ENCODE data around the gene CDH23. TPM values are rescaled to one million over a fixed set of nuclear protein-coding genes. Genes with fewer than 3 reads are reported as not detected.

Gene CDH23
- total RNA-seq, 1 experiment from 2014 or later: not detected

DNA sequence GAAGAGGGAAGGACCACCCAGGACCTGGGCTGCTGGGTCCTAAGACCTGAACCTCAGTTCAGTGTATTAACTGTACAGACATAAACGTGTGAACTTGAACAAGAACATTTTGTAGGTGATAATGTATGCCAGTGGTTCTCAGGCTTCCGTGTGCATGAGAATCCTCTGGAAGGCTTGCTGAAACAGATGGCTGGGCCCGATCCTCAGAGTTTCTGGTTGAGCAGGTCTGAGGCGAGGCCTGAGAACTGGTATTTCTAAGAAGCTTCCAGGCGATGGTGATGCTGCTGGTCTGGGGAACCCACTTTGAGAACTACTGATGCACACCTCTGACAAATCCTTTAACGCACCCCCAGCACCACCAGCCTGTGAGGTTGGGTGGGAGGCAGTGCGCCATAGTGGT is 70.4 kb downstream of the CDH23 start:
- DNase-seq (ENCODE audit: low read depth): no peak

DNA sequence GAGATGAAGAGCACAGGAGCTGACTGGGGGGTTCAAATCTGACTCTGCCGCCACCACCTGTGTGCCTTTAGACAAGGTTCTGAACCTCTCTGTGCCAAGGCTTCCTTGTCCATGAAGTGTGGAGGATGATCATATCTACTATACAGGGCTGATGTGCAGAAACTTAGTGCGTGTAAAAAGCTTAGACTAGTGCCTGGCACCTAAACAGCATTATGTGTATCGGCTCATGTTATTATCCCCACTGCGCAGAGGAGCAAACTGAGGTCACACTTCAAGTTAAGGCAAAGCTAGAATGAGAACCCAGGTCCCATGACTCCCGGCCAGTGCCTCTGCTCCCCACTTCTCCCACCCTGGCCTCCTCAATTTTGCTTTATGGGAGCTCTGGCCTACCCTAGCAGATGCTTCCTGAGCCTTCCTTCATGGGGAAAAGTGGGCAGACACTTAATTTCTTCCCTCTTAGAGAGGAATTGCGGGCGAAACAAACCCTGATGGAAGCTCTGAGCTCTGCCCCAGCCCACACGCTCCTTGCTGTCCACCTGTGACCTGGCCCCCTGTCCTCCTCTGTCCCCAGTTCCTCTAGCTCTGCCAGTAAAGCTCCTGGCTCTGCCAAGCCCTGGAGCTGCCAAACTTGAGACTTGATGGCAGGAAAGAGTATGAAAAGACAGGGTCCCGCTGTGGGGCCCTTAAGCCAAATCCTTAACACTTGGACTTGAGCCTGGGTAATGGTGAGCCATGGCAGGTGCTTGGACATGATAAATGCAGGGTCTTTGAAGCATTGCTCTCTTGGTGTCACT is 71.0 kb downstream of the CDH23 start:
- DNase-seq (ENCODE audit: low read depth): no peak

DNA sequence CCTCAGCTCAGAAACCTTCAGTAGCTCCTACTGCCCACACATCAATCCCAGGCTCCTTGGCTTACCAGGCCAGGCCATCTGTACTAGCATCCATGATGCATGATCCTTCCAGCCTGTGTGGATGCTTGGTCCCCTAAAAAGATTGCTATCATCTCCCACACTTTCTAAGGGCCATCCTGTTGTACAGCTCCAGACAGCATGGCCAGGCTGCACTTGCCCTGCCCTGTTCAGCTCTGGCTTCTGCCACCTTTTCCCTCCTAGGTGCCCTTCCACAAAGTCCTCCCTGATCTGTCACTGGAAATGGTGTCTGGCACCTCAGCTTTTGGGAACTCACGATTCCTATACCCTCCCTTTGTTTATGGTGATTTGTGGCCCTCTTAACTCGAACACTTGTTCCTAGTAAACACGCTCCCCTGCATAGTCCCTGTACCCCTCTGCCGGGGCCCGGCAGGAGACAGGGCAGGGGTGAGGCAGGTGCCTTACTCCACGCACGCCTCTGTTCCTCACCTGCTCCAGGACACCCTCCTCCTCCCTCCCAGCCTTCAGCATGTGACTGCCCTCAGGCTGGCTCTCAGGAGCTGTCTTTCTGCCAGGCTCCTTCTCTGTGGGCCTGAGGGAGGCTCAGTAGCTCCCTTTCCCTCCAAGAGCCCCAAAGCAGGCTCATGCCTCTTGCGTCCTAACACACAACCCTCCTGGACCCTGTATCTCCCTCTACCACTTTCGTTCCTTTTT is 71.8 kb downstream of the CDH23 start:
- no peak for DNase-seq (ENCODE audit: low read depth)

GRCh38 chr10:71471006-71471405 is 74.3 kb downstream of the CDH23 start:
- no peak for DNase-seq (ENCODE audit: low read depth)

DNA sequence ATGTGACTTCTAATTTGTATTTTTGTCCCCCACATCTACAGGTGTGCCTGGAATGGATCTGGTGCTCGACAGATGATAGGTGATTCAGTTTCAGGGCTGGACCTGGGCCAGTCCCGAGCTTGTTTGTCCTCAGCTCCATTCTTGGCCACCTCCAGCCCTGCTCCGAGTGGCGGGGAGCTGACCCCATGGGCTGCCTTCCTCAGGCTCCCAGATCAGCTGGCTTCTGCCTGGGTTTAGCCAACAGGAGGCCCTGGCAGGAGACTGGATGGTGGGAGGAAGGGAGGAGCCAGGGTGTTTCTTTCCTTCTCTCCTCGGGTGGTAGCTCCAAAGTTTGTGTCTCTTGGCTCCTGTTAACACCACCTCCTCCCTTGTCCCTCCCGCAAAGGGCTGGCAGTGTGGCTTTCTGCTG is 75.2 kb downstream of the CDH23 start:
- no peak for DNase-seq (ENCODE audit: low read depth)

GRCh38 chr10:71472466-71472865 is 75.7 kb downstream of the CDH23 start:
- no peak for DNase-seq (ENCODE audit: low read depth)

GRCh38 chr10:71472912-71473311 is 76.2 kb downstream of the CDH23 start:
- DNase-seq (ENCODE audit: low read depth): no peak

DNA sequence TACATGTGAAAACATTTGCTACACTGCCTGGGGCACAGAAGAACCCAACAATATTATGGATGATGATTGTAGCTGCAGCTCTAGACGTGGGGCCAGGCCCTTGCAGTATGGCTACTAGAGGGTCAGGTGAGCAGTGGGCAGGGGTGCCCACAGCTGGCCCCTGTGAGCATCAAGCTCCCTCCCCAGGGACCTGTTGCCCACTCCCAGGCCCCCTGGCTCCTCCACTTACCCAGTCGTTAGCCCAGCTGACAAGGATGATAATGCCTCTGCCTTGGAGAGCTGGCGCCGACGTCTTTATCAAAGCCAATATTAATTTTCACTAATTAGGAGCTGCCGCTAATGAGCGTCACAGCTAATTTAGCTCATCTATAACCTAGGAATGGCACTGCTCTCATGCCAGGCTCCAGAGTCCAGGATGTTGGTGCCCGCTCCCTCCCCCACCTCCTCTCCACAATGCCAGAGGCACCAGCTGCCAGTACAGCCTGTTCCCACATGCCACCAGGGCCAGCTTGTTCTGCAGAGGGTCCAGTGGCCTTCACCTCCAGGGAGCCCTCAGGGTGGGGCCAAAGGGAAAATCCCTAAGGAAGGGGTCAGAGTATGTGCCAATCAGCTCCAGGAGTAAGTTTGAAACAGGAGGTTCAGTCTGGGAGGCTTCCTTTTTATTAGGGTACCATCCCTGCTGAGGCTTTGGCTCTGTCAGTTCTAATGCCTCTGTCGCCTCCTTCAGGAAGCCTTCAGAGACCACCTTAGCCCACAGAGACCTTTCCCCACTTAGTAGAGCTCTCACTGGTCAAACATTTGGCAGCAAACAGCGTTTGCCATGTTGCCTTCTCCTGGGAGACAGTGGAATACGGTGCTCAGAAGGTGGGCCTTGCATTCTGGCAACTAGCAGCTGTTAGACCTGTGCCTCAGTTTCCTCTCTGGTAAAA is 77.2 kb downstream of the CDH23 start:
- no peak for DNase-seq (ENCODE audit: low read depth)

GRCh38 chr10:71474702-71475242 is 78.1 kb downstream of the CDH23 start:
- DNase-seq (ENCODE audit: low read depth): no peak

DNA sequence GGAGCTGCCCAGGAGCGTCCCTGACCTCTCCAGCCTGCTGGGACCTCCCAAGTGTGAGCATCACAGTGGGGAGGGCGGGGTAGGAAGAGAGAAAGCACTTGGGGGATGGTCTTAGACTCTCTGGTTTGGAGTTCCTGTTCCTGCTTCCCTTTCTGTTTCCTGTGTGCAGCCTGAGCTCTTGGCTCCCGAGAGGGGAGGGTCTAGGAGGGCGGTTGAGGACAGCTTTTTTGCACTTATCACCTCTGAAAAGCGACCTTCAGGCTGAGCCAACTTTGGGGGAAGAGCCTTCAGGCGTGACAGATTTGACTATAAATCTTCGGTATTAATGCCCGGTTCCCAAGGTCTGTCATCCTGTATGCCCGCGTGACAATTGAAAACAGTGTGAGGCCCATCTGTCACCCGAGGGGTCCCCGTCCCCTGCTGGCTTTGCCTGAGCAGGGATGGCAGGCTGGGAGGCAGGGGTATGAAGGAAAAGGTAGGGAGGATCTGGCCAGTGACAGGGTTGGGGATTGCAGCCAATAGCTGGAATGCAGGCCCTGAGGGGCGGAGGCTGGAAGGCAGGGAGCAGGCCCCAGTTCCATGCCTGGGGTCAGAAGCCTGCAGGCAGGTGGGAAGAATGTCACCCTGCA is 78.6 kb downstream of the CDH23 start:
- no peak for DNase-seq (ENCODE audit: low read depth)

DNA sequence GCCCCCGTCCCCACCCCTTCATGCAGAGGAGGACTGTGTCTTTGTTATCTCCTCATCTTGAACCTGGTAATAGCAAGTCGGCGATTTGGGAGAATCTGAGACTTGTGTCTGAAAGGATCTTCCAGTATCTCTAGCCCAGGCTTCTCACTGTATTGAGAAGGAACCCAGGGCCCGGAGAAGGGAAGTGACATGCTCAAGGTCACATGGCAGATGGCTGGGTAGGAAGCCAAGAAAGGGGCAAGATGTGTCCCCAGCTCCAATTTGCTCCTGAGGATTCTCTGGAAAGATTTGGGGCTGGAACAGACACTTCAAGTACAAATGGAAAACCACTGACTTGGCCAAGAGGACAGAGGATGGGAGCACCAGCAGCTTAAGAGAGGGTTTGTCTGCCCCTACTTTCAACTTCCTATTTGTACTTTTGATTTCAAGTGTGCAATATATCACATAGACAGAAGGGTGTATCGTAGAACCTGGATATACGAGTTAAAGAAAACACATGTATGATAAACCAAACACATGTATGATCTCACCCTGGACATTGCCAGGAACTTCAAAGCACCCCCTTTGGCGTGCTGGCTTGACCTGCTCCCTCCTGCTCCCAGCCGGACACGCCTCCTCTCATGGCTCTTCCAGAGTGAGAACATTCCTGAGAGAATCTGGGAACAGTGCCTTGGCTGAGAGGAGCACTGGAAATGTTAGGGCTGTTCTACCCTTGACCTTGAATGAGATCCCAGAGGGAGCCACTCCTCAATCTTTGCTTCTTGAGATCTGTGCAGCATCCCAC is 79.7 kb downstream of the CDH23 start:
- DNase-seq (ENCODE audit: low read depth): no peak

- DNase-seq (ENCODE audit: low read depth): no peak
Measured at GRCh38 chr10:71478173-71478572, 81.5 kb downstream of the CDH23 start.

GRCh38 chr10:71478813-71479365 is 82.2 kb downstream of the CDH23 start:
- DNase-seq (ENCODE audit: low read depth): no peak

DNA sequence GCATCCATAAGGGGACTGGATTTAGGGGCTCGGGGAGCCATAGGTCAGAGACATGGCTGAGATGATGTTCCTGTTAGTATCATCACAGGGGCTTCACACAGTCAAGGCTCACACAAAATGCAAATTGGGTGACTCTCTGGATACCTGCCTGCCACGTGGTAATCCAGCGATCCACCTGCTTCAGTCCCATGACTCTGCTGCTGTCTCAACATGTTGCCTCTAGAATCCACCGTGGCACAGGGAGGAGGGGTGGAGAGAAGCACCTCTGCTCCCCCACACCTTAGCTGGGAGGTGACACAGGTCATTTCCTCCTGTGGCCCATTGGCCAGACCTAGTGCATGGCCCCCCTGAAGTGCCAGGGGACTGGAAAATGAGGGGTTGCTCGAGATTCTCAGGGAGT is 83.1 kb downstream of the CDH23 start:
- DNase-seq (ENCODE audit: low read depth): no peak

GRCh38 chr10:71480662-71481061 is 83.9 kb downstream of the CDH23 start:
- DNase-seq (ENCODE audit: low read depth): no peak

- no peak for DNase-seq (ENCODE audit: low read depth)
Measured at GRCh38 chr10:71481746-71482410, 85.2 kb downstream of the CDH23 start.

DNA sequence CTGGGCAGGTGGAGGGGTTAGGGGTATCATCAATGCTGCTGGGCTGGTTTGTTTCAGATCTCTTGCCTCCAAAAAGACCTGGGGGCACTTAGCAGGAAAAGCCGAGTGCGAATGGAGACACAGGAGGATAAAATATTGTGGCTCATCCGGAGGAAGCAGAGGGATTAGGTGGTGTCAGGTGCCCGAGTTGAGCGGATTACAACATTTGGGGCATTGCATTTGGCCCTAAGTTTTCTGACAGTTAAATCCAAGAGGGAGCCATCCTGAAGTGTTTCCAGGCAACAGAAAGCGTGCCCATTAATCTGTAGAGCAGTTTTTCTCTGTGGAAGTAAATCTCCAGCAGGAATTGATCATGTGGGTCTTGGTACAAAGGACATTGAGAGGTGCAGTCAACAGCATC is 85.9 kb downstream of the CDH23 start:
- DNase-seq (ENCODE audit: low read depth): no peak

- no peak for DNase-seq (ENCODE audit: low read depth)
Measured at GRCh38 chr10:71483135-71483534, 86.4 kb downstream of the CDH23 start.

- no peak for DNase-seq (ENCODE audit: low read depth)
Measured at GRCh38 chr10:71483885-71484751, 87.4 kb downstream of the CDH23 start.

Data from M059J (cell line).